H9 (cell line): Measurements from ENCODE around the gene SS18L1. TPM values are rescaled to one million over a fixed set of nuclear protein-coding genes. Genes with fewer than 3 reads are reported as not detected.

ENCODE experiments used
- DNase-seq: peaks from one replicate; pipeline ENCODE4 v3.0.0-alpha.2; 2017
- H2AFZ ChIP-seq: one replicate; pipeline ENCODE4 v1.6.1; 2013; ENCODE audit warnings: mild to moderate bottlenecking, low read length, control low read depth, moderate library complexity
- H2AK5ac ChIP-seq: 2 replicates; pipeline ENCODE4 v1.6.1; 2013; ENCODE audit warnings: low read length, control low read depth, mixed read lengths; ENCODE audit not compliant: insufficient read length
- H2BK120ac ChIP-seq: one replicate; pipeline ENCODE4 v1.6.1; 2013; ENCODE audit warnings: low read depth, mild to moderate bottlenecking, low read length, control low read depth, inconsistent platforms; ENCODE audit not compliant: poor library complexity, severe bottlenecking
- H2BK12ac ChIP-seq: 2 replicates; pipeline ENCODE4 v1.6.1; 2013; ENCODE audit warnings: low read length, control low read depth, mixed read lengths, low read depth; ENCODE audit not compliant: insufficient read length
- H2BK15ac ChIP-seq: 2 replicates; pipeline ENCODE4 v1.6.1; 2013; ENCODE audit warnings: low read depth, low read length, control low read depth
- H2BK20ac ChIP-seq: one replicate; pipeline ENCODE4 v1.6.1; 2013; ENCODE audit warnings: low read depth, mild to moderate bottlenecking, low read length, control low read depth, inconsistent platforms; ENCODE audit not compliant: poor library complexity, severe bottlenecking
- H2BK5ac ChIP-seq: 2 replicates; pipeline ENCODE4 v1.6.1; 2013; ENCODE audit warnings: low read length, control low read depth, mixed read lengths; ENCODE audit not compliant: insufficient read length
- H3K14ac ChIP-seq: 2 replicates; pipeline ENCODE4 v1.6.1; 2013; ENCODE audit warnings: low read length, control low read depth; ENCODE audit not compliant: insufficient read depth
- H3K18ac ChIP-seq: 2 replicates; pipeline ENCODE4 v1.6.1; 2013; ENCODE audit warnings: low read depth, mild to moderate bottlenecking, mixed read lengths, low read length, control low read depth; ENCODE audit not compliant: insufficient read length
- H3K23ac ChIP-seq: 2 replicates; pipeline ENCODE4 v1.6.1; 2013; ENCODE audit warnings: low read length, control low read depth, mixed read lengths, low read depth; ENCODE audit not compliant: insufficient read length
- H3K23me2 ChIP-seq: 2 replicates; pipeline ENCODE4 v1.6.1; 2013; ENCODE audit warnings: low read depth, mild to moderate bottlenecking, mixed read lengths, low read length, control low read depth; ENCODE audit not compliant: insufficient read length, poor library complexity, severe bottlenecking
- H3K27ac ChIP-seq: 2 replicates; pipeline ENCODE4 v1.5.1; 2013; ENCODE audit warnings: low read length, control low read depth, mixed read lengths, low read depth; ENCODE audit not compliant: insufficient read length
- H3K27me3 ChIP-seq: 2 replicates; pipeline ENCODE4 v1.6.1; 2013; ENCODE audit warnings: low read length, control low read depth, inconsistent platforms; ENCODE audit not compliant: insufficient read depth
- H3K4ac ChIP-seq: 2 replicates; pipeline ENCODE4 v1.6.1; 2013; ENCODE audit warnings: low read depth, mild to moderate bottlenecking, control low read depth, inconsistent platforms, low read length, moderate library complexity
- H3K4me1 ChIP-seq: 2 replicates; pipeline ENCODE4 v1.6.1; 2013; ENCODE audit warnings: low read length, control low read depth, inconsistent platforms; ENCODE audit not compliant: insufficient read depth
- H3K4me2 ChIP-seq: 2 replicates; pipeline ENCODE4 v1.6.1; 2013; ENCODE audit warnings: low read length, control low read depth, mixed read lengths; ENCODE audit not compliant: insufficient read length, insufficient read depth
- H3K56ac ChIP-seq: 2 replicates; pipeline ENCODE4 v1.6.1; 2013; ENCODE audit warnings: low read depth, mild to moderate bottlenecking, mixed read lengths, low read length, control low read depth; ENCODE audit not compliant: insufficient read length
- H3K79me1 ChIP-seq: 2 replicates; pipeline ENCODE4 v1.6.1; 2013; ENCODE audit warnings: low read depth, mild to moderate bottlenecking, moderate library complexity, low read length, control low read depth, inconsistent platforms; ENCODE audit not compliant: insufficient read depth, poor library complexity, severe bottlenecking
- H3K79me2 ChIP-seq: 2 replicates; pipeline ENCODE4 v1.6.1; 2013; ENCODE audit warnings: low read length, control low read depth, inconsistent platforms; ENCODE audit not compliant: insufficient read depth
- H3K9ac ChIP-seq: 2 replicates; pipeline ENCODE4 v1.6.1; 2013; ENCODE audit warnings: low read length, control low read depth, mixed read lengths; ENCODE audit not compliant: insufficient read length; ENCODE audit errors: extremely low read depth
- H3K9me3 ChIP-seq: one replicate; pipeline ENCODE4 v1.6.1; 2013; ENCODE audit warnings: low read depth, low read length, inconsistent platforms; ENCODE audit not compliant: control insufficient read depth
- H3T11ph ChIP-seq: one replicate; pipeline ENCODE4 v1.6.1; 2013; ENCODE audit warnings: mild to moderate bottlenecking, low read length, control low read depth, inconsistent platforms
- H4K20me1 ChIP-seq: one replicate; pipeline ENCODE4 v1.6.1; 2013; ENCODE audit not compliant: control insufficient read depth, insufficient read length, insufficient read depth
- H4K5ac ChIP-seq: 2 replicates; pipeline ENCODE4 v1.6.1; 2013; ENCODE audit warnings: low read depth, mild to moderate bottlenecking, mixed read lengths, low read length, control low read depth; ENCODE audit not compliant: insufficient read length
- H4K8ac ChIP-seq: replicated peaks from 2 replicates; pipeline ENCODE4 v1.6.1; 2013; ENCODE audit warnings: low read length, control low read depth, mixed read lengths, low read depth; ENCODE audit not compliant: insufficient read length
- H4K91ac ChIP-seq: 2 replicates; pipeline ENCODE4 v1.6.1; 2013; ENCODE audit warnings: low read depth, mild to moderate bottlenecking, moderate library complexity, mixed read lengths, low read length, control low read depth; ENCODE audit not compliant: insufficient read length
- H3K27ac Mint-ChIP-seq, 3 experiments: 2 replicates in 2 of 3; 3 replicates in 1 of 3; pipeline ENCODE4 v1.8.0; 2020 to 2021; ENCODE audit warnings: mixed read lengths in 3 of 3, mild to moderate bottlenecking in 1 of 3, moderate library complexity in 1 of 3
- H3K27me3 Mint-ChIP-seq: 2 replicates; pipeline ENCODE4 v1.8.0; 2021; ENCODE audit warnings: low read depth, mild to moderate bottlenecking, moderate library complexity, mixed read lengths
- H3K36me3 Mint-ChIP-seq, 3 experiments: 2 replicates in 2 of 3; 3 replicates in 1 of 3; pipeline ENCODE4 v1.8.0; 2020 to 2021; ENCODE audit warnings: low read depth in 3 of 3, mixed read lengths in 3 of 3; ENCODE audit not compliant: insufficient read depth in 1 of 3
- H3K4me1 Mint-ChIP-seq, 2 experiments: 2 replicates each; pipeline ENCODE4 v1.8.0; 2020; ENCODE audit warnings: mixed read lengths in 2 of 2
- H3K4me3 Mint-ChIP-seq, 2 experiments: 2 replicates in 1 of 2; 3 replicates in 1 of 2; pipeline ENCODE4 v1.8.0; 2020 to 2021; ENCODE audit warnings: mild to moderate bottlenecking in 2 of 2, mixed read lengths in 2 of 2, moderate library complexity in 1 of 2
- H3K9me3 Mint-ChIP-seq, 2 experiments: 2 replicates in 1 of 2; 3 replicates in 1 of 2; pipeline ENCODE4 v1.8.0; 2020; ENCODE audit warnings: mild to moderate bottlenecking in 2 of 2, mixed read lengths in 2 of 2, moderate library complexity in 1 of 2
- CTCF ChIP-seq: fragments of 200-600 bp; sonication (generic); conservative IDR thresholded peaks from 3 replicates; pipeline ENCODE4 v1.8.0; 2021; ENCODE audit warnings: antibody characterized with exemption, mild to moderate bottlenecking
- WGBS: extraction: QIAGEN DNeasy Blood & Tissue Kit; methylation state at CpG from one replicate; pipeline ENCODE4 v1.1.7; 2013; ENCODE audit warnings: missing lambda C conversion rate, low lambda C conversion rate, mixed read lengths; ENCODE audit not compliant: insufficient read length; ENCODE audit errors: extremely low coverage; 5-methylcytosine and 5-hydroxymethylcytosine counted together
- total RNA-seq: library from RNA; stranded (reverse); gene quantifications from 2 replicates; pipeline ENCODE4 v1.2.1, GENCODE V29; 2021

Gene SS18L1
- total RNA-seq, 1 experiment from 2014 or later, result 22.2 TPM

- no peak overlapping the region for H2BK15ac ChIP-seq
- no peak overlapping the region for H4K5ac ChIP-seq
- H3K9ac ChIP-seq, result no peak overlapping the region
- no peak overlapping the region for H2BK12ac ChIP-seq
- Mint-ChIP-seq H3K36me3 (no peaks in the 10 kb centered on the region), H3K4me3 (no peak overlapping the region), H3K4me1 (peaks cover 4 to 19% of the 10 kb centered on the region in 2 experiments), H3K27ac (peak overlapping the region in 1 of 3 experiments; percentile 71; a peak in 1 of 7 replicates), H3K9me3 (no peaks in the 10 kb centered on the region), H3K27me3 (peaks cover 31% of the 10 kb centered on the region)
- H3K14ac ChIP-seq, result no peak overlapping the region
- H3K18ac ChIP-seq, result no peak overlapping the region
- no peak overlapping the region for H3K27ac ChIP-seq
- no peak overlapping the region for H3T11ph ChIP-seq
- no peak overlapping the region for H3K4me2 ChIP-seq
- no peak overlapping the region for H2BK5ac ChIP-seq
- H4K91ac ChIP-seq, result no peak overlapping the region
- no peak overlapping the region for H3K23ac ChIP-seq
- H4K20me1 ChIP-seq, result no peaks in the 10 kb centered on the region
- no peak overlapping the region for H2AFZ ChIP-seq
- H3K23me2 ChIP-seq, result no peaks in the 10 kb centered on the region
- no peak overlapping the region for H3K56ac ChIP-seq
- no peaks in the 10 kb centered on the region for H3K9me3 ChIP-seq
- H3K4me1 ChIP-seq, result no peaks in the 10 kb centered on the region
- no peak overlapping the region for H4K8ac ChIP-seq
- H2AK5ac ChIP-seq, result no peak overlapping the region
- no peak overlapping the region for H2BK120ac ChIP-seq
- no peak for TF ChIP-seq CTCF
- no peak overlapping the region for H3K4ac ChIP-seq
- no CpG with 5 or more reads among the region's 9 CpGs for WGBS
- H3K79me1 ChIP-seq, result no peaks in the 10 kb centered on the region
- DNase-seq, result no peak
- H3K79me2 ChIP-seq, result no peaks in the 10 kb centered on the region
- no peak overlapping the region for H2BK20ac ChIP-seq
- H3K27me3 ChIP-seq, result no peaks in the 10 kb centered on the region
These were observed 68.3 kb downstream of the SS18L1 start for GRCh38 chr20:62211769-62212288.
